GM23248 (cell line): Measurements from ENCODE around the gene AGAP1. TPM values are rescaled to one million over a fixed set of nuclear protein-coding genes. Genes with fewer than 3 reads are reported as not detected.
A peak's percentile ranks its signal among the peaks of the same experiment; 100 is the strongest.

Experiments used
- DNase-seq: peaks from one replicate; pipeline ENCODE4 v3.0.0-alpha.2; 2015
- H2AFZ ChIP-seq: fragments of 200-600 bp; sonication (generic); 2 replicates; pipeline ENCODE4 v1.6.1; 2016; ENCODE audit warnings: antibody characterized with exemption
- H3F3A ChIP-seq: fragments of 200-600 bp; sonication (generic); 2 replicates; pipeline ENCODE4 v1.6.1; 2016; ENCODE audit warnings: mild to moderate bottlenecking, antibody characterized with exemption, mixed run types; ENCODE audit not compliant: insufficient read depth
- H3K27ac ChIP-seq: fragments of 200-600 bp; sonication (generic); 2 replicates; pipeline ENCODE4 v1.5.1; 2016; ENCODE audit warnings: mild to moderate bottlenecking
- H3K27me3 ChIP-seq: fragments of 200-600 bp; sonication (generic); replicated peaks from 2 replicates; pipeline ENCODE4 v1.6.1; 2016; ENCODE audit warnings: mild to moderate bottlenecking; ENCODE audit not compliant: insufficient read depth
- H3K36me3 ChIP-seq: fragments of 200-600 bp; sonication (generic); 2 replicates; pipeline ENCODE4 v1.6.1; 2016; ENCODE audit warnings: low read depth, mild to moderate bottlenecking
- H3K4me1 ChIP-seq: fragments of 200-600 bp; sonication (generic); 2 replicates; pipeline ENCODE4 v1.6.1; 2016; ENCODE audit warnings: mild to moderate bottlenecking; ENCODE audit not compliant: insufficient read depth
- H3K4me2 ChIP-seq: fragments of 200-600 bp; sonication (generic); one replicate; pipeline ENCODE4 v1.6.1; 2016; ENCODE audit warnings: mild to moderate bottlenecking; ENCODE audit not compliant: unreplicated experiment
- H3K4me3 ChIP-seq: fragments of 200-600 bp; sonication (generic); 2 replicates; pipeline ENCODE4 v1.5.1; 2016; ENCODE audit warnings: mild to moderate bottlenecking
- H3K79me2 ChIP-seq: fragments of 200-600 bp; sonication (generic); 2 replicates; pipeline ENCODE4 v1.6.1; 2016; ENCODE audit warnings: mild to moderate bottlenecking; ENCODE audit not compliant: insufficient read depth
- H3K9ac ChIP-seq: fragments of 200-600 bp; sonication (generic); 2 replicates; pipeline ENCODE4 v1.6.1; 2016; ENCODE audit warnings: mild to moderate bottlenecking
- H3K9me2 ChIP-seq: fragments of 200-600 bp; sonication (generic); 2 replicates; pipeline ENCODE4 v1.6.1; 2016; ENCODE audit warnings: mixed run types, mild to moderate bottlenecking, moderate library complexity; ENCODE audit not compliant: insufficient read depth
- H3K9me3 ChIP-seq: fragments of 200-600 bp; sonication (generic); one replicate; pipeline ENCODE4 v1.6.1; 2017; ENCODE audit warnings: low read depth
- H4K20me1 ChIP-seq: fragments of 200-600 bp; sonication (generic); 2 replicates; pipeline ENCODE4 v1.6.0; 2016; ENCODE audit not compliant: insufficient read depth
- EZH2 ChIP-seq: fragments of 200-600 bp; sonication (generic); IDR thresholded peaks from 2 replicates; pipeline ENCODE4 v1.6.1; 2018; ENCODE audit warnings: antibody characterized with exemption, mild to moderate bottlenecking; ENCODE audit not compliant: insufficient read depth, poor library complexity, severe bottlenecking
- EZH2phosphoT487 ChIP-seq: fragments of 200-600 bp; sonication (generic); IDR thresholded peaks from 2 replicates; pipeline ENCODE4 v1.6.1; 2018; ENCODE audit warnings: antibody characterized with exemption, moderate library complexity, mild to moderate bottlenecking, low read depth; ENCODE audit not compliant: insufficient read depth
- WGBS, 2 experiments: methylation state at CpG; one replicate each; pipeline ENCODE4 v1.1.6; 2015 to 2017; ENCODE audit warnings: low lambda C conversion rate in 2 of 2, low coverage in 1 of 2; ENCODE audit errors: missing lambda C conversion rate in 2 of 2; 5-methylcytosine and 5-hydroxymethylcytosine counted together
- in situ Hi-C: fragments of 300-500 bp; cut with MboI; formaldehyde crosslinking; loops from 2 replicates; pipeline ENCODE4 v1.15.0; 2020
- polyA plus RNA-seq: library from polyadenylated mRNA; unstranded; fragments of >200 nt; fragmentation: Nextera tagmentation; extraction: Ambion mirVana; gene quantifications from 2 replicates; pipeline ENCODE4 v1.2.1, GENCODE V29; 2016
- total RNA-seq: library from RNA; depleted of rRNA; stranded (reverse); fragments of >200 nt; shearing (Covaris generic); gene quantifications from 2 replicates; pipeline ENCODE4 v1.2.3, GENCODE V29; 2014

Gene AGAP1
- total and polyA plus RNA-seq, 2 experiments from 2014 or later: 2.2 to 9.9 TPM

- DNase-seq: peak; percentile 97
- Histone ChIP-seq H3K9ac (peak overlapping the region; percentile 62), H3K4me1 (peaks cover 26% of the 10 kb centered on the region), H4K20me1 (no peaks in the 10 kb centered on the region), H3F3A (peaks cover 22% of the 10 kb centered on the region), H3K27me3 (no peaks in the 10 kb centered on the region), H3K9me3 (no peaks in the 10 kb centered on the region), H2AFZ (peak overlapping the region; percentile 98), H3K79me2 (no peaks in the 10 kb centered on the region), H3K9me2 (no peaks in the 10 kb centered on the region), H3K27ac (peak overlapping the region; percentile 72), H3K4me2 (peak overlapping the region; percentile 84), H3K36me3 (no peaks in the 10 kb centered on the region), H3K4me3 (peak overlapping the region; percentile 65)
- no peak for TF ChIP-seq EZH2phosphoT487
- TF ChIP-seq EZH2: no peak
- 2% methylated on average over 9 of the region's 9 CpGs for WGBS, 2 experiments
- in situ Hi-C loops: no loop called here
Observed at GRCh38 chr2:235468978-235469655, 24.7 kb upstream of the AGAP1 start.

GRCh38 chr2:235471186-235471747, 22.6 kb upstream of the AGAP1 start:
- no peak for TF ChIP-seq EZH2
- no peak for TF ChIP-seq EZH2phosphoT487
- in situ Hi-C loops: no loop called here
- Histone ChIP-seq H3K27me3 (no peaks in the 10 kb centered on the region), H3K4me1 (peaks cover 26% of the 10 kb centered on the region), H3K9me3 (no peaks in the 10 kb centered on the region), H3K79me2 (no peaks in the 10 kb centered on the region), H3K9me2 (no peaks in the 10 kb centered on the region), H3K27ac (no peak overlapping the region), H3K4me3 (no peak overlapping the region), H3F3A (peaks cover 22% of the 10 kb centered on the region), H3K9ac (no peak overlapping the region), H3K36me3 (no peaks in the 10 kb centered on the region), H2AFZ (no peak overlapping the region), H4K20me1 (no peaks in the 10 kb centered on the region), H3K4me2 (no peak overlapping the region)
- WGBS, 2 experiments: 62 to 75% methylated on average over 5 of the region's 5 CpGs
- no peak for DNase-seq

- H3K4me3 ChIP-seq: no peak overlapping the region
- H2AFZ ChIP-seq: no peak overlapping the region
- no peaks in the 10 kb centered on the region for H3K9me3 ChIP-seq
- no peaks in the 10 kb centered on the region for H3K27me3 ChIP-seq
- H3K9me2 ChIP-seq: no peaks in the 10 kb centered on the region
- no peak overlapping the region for H3K9ac ChIP-seq
- no peak overlapping the region for H3K27ac ChIP-seq
- WGBS, 2 experiments: 58 to 61% methylated on average over 4 of the region's 4 CpGs
- in situ Hi-C loops: no loop called here
- no peaks in the 10 kb centered on the region for H3K36me3 ChIP-seq
- no peaks in the 10 kb centered on the region for H4K20me1 ChIP-seq
- TF ChIP-seq EZH2: no peak
- no peak for TF ChIP-seq EZH2phosphoT487
- H3K79me2 ChIP-seq: no peaks in the 10 kb centered on the region
- H3K4me2 ChIP-seq: no peak overlapping the region
- DNase-seq: no peak
- peaks cover 21% of the 10 kb centered on the region for H3F3A ChIP-seq
- peaks cover 21% of the 10 kb centered on the region for H3K4me1 ChIP-seq
Observed at GRCh38 chr2:235472443-235472842, 21.4 kb upstream of the AGAP1 start.

- Histone ChIP-seq H3K79me2 (no peaks in the 10 kb centered on the region), H3K9me2 (no peaks in the 10 kb centered on the region), H3K27me3 (no peaks in the 10 kb centered on the region; the same call in 1 of the 2 replicates), H3K36me3 (no peaks in the 10 kb centered on the region), H3K4me3 (no peak overlapping the region), H4K20me1 (no peaks in the 10 kb centered on the region), H3K4me1 (no peaks in the 10 kb centered on the region), H3K9ac (no peak overlapping the region), H2AFZ (no peak overlapping the region), H3K4me2 (no peak overlapping the region), H3K27ac (no peak overlapping the region), H3F3A (no peaks in the 10 kb centered on the region), H3K9me3 (no peaks in the 10 kb centered on the region)
- in situ Hi-C loops: no loop called here
- TF ChIP-seq EZH2 (no peak), EZH2phosphoT487 (no peak)
- 81 to 82% methylated on average over 6 of the region's 6 CpGs for WGBS, 2 experiments
- no peak for DNase-seq
Observed at GRCh38 chr2:235478609-235479008, 15.2 kb upstream of the AGAP1 start.
